GM21390 (cell line): ENCODE measurements around the gene CGGBP1.
"Not testable (repeated sequence)": the region's sequence is repeated elsewhere in the genome, so short reads cannot be mapped to it uniquely, and the experiment has no call there.

ENCODE experiments used
- ATAC-seq: cut with Tn5 transposase; IDR thresholded peaks from one replicate; pipeline ENCODE4 v1.9.1; 2021; ENCODE audit not compliant: unreplicated experiment

Gene CGGBP1

DNA sequence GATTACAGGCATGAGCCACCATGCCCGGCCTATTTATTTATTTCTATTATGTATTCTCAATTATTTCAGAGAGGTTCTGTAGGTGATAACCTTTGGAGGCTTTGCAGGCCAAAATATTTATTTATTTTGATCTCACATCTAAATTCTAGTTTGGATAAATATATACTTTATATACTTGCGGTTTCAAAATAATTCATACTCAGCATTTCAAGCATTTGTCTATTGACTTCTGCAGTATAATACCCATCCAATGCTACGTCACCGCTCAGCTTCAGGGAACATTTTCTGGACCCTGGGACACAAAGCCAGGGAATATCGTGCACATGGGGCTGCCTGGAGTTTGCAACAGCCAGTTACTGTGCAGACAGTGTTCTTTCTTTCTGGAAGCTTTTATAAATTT is 22.6 kb downstream of the CGGBP1 start:
- no peak for ATAC-seq

DNA sequence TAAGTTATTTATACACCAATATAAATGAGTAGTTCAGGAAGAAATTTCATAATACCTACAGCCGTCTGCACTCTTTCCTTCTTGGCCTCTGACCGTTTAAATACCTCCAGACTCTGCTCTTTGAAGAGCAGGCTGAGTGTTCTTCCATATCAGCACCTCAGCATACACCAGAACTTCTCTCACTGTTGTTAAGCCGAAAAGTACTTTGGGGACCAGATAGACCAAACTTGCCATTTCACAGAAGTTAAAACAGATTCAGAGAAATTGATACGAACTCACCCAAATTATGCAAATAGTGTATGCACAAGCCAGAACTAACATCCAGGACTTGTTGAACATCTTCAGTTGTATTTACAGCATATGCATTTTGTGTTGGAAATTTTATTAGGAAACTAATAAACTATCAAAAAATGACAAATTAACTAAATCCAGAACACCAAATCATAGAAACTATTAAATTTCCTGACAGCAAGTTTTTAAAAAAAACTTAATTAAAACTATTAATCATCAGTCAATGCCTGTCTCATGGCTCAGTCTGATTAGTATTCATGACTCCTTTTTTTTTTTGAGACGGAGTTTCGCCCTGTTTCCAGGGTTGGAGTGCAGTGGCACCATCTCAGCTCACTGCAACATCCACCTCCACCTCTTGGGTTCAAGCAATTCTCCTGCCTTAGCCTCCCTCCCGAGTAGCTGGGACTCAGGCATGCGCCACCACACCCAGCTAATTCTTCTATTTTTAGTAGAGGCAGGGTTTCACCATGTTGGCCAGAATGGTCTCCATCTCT is 24.1 kb downstream of the CGGBP1 start:
- no peak for ATAC-seq

DNA sequence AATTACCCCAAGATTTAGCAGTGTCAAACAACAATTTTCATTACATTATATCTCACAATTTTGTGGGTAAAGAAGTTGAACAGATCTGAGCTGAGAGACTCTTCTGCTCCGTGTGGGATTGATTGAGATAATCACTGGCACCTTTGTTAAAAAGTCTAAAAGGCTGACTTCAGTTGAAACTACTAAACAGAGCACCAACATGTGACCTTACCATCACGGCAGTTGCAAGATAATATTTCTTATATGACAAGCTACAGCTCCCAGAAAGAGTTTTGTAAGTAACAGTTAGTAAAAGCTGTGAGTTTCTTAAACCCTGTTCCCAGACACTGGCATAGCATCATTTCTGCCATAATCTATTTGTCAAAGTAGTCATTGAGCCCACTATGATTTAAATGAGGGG is 25.0 kb downstream of the CGGBP1 start:
- ATAC-seq, result no peak

DNA sequence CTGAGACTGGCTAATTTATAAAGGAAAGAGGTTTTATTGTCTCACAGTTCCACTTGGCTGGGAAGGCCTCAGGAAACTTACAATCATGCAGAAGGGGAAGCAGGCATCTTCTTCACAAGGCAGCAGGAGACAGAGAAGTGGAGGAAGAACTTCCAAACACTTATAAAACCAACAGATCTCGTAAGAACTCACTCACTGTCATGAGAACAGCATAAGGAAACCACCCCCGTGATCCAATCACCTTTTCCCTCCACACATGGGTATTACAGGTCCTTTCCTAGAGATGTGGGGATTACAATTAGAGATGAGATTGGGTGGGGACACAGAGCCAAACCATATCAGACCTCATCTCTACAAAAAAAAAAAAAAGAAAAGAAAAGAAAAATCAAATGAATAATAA is 25.7 kb downstream of the CGGBP1 start:
- no peak for ATAC-seq

DNA sequence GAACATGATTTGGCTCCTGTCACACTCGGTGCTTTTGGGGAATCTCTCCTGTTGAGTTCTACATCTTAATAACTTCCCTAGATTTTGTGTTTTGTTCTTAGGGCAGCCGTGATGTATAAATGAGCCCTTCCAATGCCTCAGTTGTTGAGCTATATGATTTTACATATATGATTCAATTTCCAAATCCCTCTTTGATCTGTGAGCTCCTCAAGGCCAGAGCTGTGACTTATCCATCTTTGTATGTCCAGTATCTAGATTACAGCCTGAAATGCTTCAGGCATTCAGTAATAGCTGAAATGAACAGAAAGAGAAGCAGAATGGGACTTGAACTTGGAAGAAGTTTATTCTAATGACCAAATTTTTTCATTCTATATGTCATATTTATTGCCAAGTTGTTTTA is 26.6 kb downstream of the CGGBP1 start:
- ATAC-seq, result no peak

DNA sequence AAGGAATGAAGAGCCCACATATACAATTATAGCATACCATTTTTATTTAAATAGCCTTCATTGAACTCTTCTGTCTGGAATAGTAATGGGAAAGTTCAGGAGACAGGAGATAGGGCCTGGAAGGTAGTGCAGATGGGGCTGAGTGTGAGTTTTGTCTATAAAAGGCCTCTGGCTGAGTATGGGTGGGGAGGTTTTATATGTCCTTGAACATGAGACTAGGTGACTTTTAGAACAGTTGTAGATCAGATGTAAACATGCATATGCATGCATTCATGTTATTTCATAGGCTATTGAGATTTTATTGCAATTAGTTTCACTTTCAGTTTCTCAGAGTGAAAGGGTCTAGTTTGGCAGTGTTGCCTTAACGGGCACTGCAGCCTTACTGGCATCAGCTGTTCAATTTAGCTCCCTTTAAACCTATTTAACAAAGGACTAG is 27.1 kb downstream of the CGGBP1 start:
- ATAC-seq, result peak; percentile 81

DNA sequence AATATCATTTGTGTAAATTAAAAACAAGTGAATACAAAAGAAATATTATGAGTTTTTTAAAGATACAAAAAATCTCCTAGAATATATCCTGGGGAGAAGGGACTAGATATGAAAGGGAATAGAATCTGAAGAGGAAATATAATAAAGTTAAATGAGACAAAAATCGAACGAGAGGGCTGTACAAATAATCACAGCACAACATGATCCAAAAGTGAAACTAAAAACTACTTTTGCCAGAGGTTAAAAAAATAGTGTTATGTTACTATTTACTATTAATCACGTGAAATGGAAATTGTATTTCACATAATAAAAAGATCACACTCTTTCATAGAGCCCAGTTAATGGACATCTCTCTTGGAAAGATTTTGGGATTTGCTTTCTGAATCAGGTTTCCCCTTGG is 28.6 kb downstream of the CGGBP1 start:
- ATAC-seq, result no peak

DNA sequence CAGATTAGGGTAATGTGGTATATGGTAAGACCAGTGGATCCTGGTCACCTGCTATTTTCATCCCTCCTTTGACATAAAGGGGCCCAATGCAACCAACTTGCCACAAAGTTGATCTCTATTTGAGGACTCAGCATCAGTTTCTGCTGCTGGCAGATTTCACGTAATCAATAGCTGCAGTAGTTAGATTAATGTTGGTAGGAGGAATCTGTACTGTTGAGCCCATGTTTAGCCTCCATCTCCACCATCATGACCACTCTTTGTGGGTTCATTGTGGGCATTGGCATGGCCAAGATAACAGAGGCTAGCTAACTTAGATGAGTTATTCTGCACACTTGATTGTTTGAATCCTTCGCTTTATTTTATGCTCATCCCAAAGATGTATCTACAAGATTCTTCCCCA is 29.9 kb downstream of the CGGBP1 start:
- ATAC-seq, result no peak

DNA sequence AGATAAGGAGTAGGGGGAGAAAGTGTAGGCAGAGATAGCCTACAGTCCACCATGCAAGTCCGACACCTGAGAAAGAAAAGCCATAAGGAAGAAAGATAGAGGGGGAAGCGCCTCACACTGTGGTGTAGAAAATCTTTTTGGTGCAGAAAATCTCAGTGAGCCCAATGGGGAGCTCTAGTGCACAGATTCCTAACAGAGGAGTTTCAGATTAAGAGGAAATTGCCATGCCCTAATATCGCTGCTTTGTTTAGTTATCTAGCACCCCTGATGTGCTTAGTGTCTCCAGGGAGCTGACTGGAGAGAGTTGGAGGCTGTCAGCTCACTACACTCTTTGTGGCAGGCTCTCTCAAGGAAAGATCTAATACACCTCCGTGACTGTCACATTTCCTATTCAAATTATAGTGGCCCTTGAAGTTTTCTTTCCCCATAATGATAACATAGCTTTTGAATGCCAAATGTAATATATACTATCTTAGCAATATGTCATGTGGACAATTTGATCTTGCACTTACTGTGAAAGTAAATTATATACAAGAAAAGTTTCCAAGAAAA is 33.7 kb downstream of the CGGBP1 start:
- ATAC-seq, result no peak

DNA sequence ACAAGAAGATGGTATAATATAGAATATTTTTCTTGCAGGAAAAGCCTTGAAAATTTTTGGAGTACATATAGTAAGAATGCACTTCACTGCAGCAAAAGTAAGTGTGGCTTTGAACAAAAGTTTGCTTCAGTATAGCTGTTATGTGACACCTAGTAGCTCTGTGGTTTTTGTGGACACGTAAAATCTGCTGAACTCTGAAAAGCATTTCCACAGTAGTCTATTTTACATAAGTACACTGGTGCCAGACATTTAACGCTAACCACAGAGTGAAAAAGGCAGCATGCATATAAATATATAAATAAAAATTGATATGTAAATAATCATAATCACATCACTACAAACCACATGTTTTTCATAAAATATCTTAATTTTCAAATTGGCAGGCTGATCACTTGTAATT is 39.8 kb downstream of the CGGBP1 start:
- peak; percentile 97 for ATAC-seq

DNA sequence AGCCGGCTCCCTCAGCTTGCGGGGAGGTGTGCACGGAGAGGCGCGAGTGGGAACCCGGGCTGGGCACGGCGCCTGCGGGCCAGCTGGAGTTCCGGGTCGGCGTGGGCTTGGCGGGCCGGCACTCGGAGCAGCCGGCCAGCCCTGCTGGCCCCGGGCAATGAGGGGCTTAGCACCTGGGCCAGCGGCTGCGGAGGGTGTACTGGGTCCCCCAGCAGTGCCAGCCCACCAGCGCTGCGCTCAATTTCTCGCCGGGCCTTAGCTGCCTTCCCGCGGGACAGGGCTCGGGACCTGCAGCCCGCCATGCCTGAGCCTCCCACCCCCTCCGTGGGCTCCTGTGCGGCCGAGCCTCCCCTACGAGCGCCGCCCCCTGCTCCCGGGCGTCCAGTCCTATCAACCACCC is 43.1 kb downstream of the CGGBP1 start:
- ATAC-seq, result not testable (repeated sequence)

DNA sequence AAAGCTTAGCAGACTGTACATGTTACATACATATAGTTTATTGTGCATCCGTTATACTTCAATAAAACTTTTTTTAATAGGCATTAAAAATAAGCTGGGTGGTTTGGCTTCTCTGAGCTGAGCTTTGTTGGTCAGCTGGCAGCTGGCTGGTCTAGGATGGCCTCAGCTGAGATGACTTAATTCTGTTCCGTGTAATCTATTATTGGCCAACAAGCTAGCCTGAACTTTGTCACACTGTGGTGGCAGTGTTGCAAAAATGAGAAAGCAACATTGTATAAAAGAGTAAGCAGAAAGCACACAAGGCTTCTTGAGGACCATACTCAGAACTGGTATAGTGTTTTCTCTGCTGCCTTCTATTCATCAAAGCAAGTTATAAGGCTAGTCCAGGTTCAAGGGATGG is 45.2 kb downstream of the CGGBP1 start:
- ATAC-seq, result no peak

DNA sequence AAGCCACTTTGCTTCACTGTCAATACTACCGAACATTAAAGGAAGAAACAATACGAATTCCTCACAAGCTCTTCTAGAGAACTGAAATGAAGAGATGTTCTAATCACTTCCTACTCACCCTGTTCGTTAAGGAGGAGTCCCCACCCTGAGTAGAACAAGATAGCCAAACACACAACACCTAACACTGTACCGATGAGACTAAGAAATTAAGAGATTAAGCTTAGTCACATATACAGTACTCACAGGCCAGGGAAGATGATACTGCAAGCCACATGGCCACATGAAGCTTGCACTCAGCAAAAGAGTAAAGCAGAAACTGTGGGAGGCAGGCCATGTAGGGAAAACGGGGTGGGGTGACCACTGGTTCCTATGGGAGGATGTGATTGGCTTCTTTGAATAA is 48.0 kb downstream of the CGGBP1 start:
- ATAC-seq, result no peak

DNA sequence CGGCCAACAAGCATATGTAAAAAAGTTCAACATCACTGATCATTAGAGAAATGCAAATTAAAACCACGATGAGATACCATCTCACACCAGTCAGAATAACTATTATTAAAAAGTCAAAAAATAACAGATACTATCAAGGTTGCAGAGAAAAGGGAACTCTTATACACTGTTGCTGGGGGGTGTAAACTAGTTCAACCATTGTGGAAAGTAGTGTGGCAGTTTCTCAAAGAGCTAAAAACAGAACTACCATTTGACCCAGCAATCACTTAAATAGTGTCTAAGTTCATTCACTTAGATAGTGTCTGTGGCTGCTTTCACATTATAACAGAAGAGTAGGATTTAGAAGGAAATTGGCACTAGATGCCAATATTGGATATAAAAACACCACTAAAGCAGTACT is 49.7 kb downstream of the CGGBP1 start:
- ATAC-seq, result no peak

DNA sequence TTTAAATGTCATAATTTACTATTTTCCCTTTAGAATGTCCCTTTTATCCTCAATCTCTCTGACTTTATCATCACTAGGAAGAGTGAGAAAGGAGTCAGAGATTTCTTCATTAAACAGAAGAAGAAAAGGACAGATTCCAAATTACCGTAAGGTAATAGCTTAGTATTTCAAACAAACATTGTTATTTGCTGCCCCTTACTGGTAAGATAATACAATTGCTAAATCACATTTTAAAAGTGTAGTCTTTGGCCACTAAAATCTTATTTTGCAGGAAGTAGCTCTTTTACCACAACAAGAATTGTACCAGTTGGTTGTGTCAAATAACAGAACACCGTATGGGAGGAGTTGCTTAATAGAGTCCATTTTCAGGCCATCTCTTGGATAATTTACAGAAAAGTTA is 53.7 kb downstream of the CGGBP1 start:
- peak; percentile 52 for ATAC-seq

DNA sequence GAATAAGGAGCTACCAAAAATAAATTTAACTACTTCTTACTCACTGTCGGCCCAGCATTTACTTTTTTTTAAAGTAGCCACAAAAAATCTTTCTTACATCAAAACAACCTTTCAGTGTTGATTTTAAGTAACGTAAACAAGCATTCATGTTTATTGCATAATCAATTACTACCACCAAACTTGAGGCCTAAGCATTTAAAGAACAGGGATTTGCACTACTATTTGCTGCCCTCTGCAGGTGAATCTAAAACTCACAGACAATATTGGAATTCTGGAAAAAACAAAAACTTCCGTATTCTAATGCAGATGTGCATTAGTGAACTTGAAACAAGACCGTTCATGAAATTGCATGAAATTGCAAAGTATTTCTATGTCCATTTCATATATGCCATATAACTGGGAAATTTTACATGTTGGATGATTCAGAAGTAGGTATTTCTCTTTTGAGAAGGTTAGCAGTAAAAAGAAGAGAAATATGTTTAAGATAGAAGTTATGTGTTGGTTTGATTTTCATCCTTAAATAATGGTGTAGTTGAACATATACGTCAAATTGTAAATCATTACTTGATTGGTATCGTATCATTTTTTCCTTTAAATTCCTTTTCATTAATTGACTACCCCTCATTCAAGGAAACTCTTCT is 55.6 kb downstream of the CGGBP1 start:
- no peak for ATAC-seq

DNA sequence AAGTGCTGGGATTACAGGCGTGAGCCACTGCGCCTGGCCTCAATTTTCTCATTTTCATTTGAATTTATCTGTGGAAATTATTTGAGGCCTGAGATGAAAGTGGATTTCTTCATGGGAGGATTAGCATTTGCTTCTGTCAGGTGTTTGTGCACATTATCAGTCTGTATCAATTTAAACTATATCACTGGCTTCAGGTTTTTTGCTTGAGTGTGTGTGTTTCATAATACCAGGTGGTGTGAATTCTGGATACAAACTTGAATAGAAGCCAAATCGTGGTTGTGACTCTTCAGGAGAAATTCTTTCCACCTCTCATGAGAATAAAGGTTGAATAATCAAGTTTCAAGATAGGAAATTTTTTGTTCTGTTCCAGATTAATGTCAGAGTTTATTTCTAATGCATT is 56.4 kb downstream of the CGGBP1 start:
- ATAC-seq, result no peak
